Measurements from ENCODE around the gene LMO1. TPM values are rescaled to one million over a fixed set of nuclear protein-coding genes. Genes with fewer than 3 reads are reported as not detected.

Gene LMO1
- total RNA-seq, 8 experiments from 2014 or later: 1.1 to 11.7 (median 7.2) TPM; not detected in 2

DNA sequence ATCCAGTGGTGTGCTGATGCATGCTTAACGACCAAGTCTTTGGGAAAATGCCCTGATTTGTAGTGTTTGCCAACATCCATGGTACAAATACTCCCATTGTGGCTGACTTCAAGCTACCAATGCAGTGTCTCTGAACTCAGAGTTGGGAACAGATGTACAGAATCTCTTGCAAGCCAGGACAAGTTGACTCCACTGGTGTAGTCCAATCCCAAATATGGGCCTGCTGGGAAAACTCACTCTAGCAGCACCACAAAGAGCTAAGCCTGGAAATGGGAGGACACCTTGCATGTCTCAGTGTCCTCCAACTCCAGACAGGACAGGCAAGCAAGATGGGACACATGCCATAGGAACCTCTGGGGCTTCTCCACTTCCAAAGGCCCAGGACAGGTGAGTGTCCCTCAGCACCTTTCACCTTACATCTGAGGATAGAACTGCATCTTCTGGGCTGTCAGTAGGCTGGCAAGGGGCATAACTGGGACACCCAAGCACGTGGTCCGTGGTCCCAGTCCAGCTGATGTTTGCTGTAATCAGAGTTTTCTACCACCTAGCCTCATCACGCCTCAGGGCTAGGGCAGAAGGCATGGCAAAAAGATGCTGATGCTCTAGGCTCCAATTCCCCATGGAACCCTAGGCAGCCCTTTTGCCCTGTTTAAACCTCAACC is 6.5 kb downstream of the LMO1 start:
- H3K27ac ChIP-seq: peak overlapping the region in 1 of 2 donors; percentile 73
- ATAC-seq (replicated peaks in 6 of 8): no peak
- H3K4me3 ChIP-seq: no peak overlapping the region
- in situ Hi-C loops (cut with MboI; ENCODE audit: low pct_unique_long_range_greater_than_20kb in 2 of 9, low sequenced_read_pairs in 9 of 9, unreplicated experiment in 9 of 9): no loop called here
- 0 to 100% (median 69%) methylated on average over 1 to 3 of the region's 4 CpGs; no CpG with 5 or more reads in 5 of the 10 experiments for WGBS, 10 experiments
- peaks cover 16 to 36% of the 10 kb centered on the region in 2 donors for H3K4me1 ChIP-seq (replicated peaks in 1 of 2)

DNA sequence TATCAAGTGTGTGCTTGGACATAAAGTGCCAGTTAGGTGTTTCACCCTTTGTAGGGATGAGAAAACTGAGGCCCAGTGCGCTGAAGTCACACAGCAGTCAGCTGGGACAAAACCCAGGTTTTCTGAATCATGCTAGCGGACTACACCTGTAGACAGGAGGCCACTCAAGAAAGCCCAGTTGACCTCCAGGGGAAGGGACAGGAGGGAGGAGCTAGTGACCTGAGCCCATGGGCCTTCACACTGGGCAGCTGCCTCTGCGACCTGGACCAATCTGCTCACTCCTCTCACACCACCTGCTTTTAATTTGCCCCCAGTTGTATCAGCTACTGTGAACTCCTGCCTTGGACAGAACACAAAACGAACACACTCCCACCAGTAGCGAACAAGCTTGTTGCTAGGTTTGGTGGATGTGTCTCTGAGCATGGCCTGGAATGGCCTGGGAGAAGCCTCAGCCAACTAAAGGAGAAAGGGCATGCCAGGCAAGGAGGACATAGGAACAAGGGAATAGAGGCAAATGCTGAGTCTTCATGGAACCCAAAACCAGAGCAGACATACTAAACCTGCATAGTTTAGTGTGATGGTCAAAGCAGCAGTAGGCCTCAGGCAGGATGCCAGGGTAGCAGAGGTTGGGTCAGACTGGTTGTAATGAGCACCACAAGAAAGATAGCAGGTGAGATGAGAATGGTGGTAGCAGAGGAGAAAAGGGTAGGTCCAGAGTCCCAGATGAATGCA is 7.2 kb downstream of the LMO1 start:
- peaks cover 12 to 32% of the 10 kb centered on the region in 2 donors for H3K4me1 ChIP-seq (replicated peaks in 1 of 2)
- no peak for ATAC-seq (replicated peaks in 6 of 8)
- H3K27ac ChIP-seq: no peak overlapping the region
- in situ Hi-C loops (cut with MboI; ENCODE audit: low pct_unique_long_range_greater_than_20kb in 2 of 9, low sequenced_read_pairs in 9 of 9, unreplicated experiment in 9 of 9): no loop called here
- 43 to 100% (median 88%) methylated on average over 1 to 5 of the region's 5 CpGs; no CpG with 5 or more reads in 4 of the 10 experiments for WGBS, 10 experiments
- no peak overlapping the region for H3K4me3 ChIP-seq

DNA sequence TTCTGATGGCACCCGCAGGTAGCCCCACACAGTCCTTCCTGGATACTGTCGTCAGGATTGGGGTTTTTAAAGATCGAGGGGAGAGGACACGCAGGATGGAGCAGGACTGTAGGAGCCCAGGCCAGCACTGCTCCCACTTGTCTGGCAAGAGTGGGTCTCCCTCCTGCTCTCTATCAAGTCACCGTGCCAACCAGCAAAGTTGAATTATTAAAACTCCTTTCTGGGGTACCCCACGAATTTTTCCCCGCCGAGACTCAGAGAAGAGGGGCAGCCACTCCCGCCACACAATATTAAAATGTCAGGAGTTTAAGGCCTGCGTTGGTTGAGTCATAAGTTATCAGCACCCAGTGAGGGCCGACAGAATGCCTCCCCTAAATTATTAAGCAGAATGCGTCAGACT is 10.1 kb downstream of the LMO1 start:
- Histone ChIP-seq H3K4me1 (replicated peaks in 1 of 2) (peaks cover 2 to 15% of the 10 kb centered on the region in 2 donors), H3K27ac (no peak overlapping the region), H3K4me3 (no peak overlapping the region)
- no peak for ATAC-seq (replicated peaks in 6 of 8)
- in situ Hi-C loops (cut with MboI; ENCODE audit: low pct_unique_long_range_greater_than_20kb in 2 of 9, low sequenced_read_pairs in 9 of 9, unreplicated experiment in 9 of 9): no loop called here
- 43 to 97% (median 77%) methylated on average over 3 to 11 of the region's 12 CpGs; no CpG with 5 or more reads in 2 of the 10 experiments for WGBS, 10 experiments

DNA sequence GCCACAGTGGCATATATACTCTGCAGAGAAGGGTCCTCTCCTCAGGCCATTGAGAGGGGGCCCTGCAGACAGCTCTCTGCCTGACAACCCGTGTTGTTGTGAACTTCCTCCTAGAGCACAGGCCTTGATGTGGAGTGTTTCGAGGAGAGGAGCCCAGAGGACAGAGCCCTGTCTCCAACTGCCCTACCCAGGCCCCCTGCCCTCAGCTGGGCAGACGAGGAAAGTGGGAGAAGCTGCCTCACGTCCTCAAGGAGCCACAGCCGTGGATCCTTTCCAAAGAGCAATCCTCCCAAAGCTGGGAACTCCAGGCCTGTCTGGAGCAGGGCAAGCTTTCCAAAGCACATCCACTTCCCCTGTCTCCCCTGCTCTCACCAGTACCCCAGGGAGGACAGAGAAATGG is 10.7 kb downstream of the LMO1 start:
- no peak overlapping the region for H3K4me3 ChIP-seq
- ATAC-seq (replicated peaks in 6 of 8): no peak
- 80 to 86% methylated on average over 1 of the region's 5 CpGs; no CpG with 5 or more reads in 8 of the 10 experiments for WGBS, 10 experiments
- H3K27ac ChIP-seq: no peak overlapping the region
- in situ Hi-C loops (cut with MboI; ENCODE audit: low pct_unique_long_range_greater_than_20kb in 2 of 9, low sequenced_read_pairs in 9 of 9, unreplicated experiment in 9 of 9): no loop called here
- H3K4me1 ChIP-seq (replicated peaks in 1 of 2): peaks cover 0 to 9% of the 10 kb centered on the region in 2 donors

DNA sequence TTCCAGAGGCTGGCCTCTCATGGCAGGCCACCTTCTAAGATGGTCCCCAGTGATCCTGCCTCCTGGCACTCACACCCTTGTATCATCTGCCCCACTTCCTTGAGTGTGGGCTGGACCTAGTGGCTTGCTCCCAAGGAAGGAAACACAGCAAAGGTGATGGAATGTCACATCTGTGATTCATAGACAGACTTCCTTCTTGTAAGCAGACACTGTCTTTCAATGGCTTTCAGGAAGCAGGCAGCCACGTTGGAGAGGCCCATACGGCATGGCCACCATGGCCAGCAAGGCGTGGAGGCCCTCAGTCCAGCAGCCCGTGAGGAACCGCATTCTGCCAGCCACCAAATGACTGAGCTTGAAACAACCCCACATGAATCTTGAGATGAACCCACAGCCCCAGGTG is 11.3 kb downstream of the LMO1 start:
- H3K4me3 ChIP-seq: no peak overlapping the region
- 60 to 75% (median 62%) methylated on average over 2 to 5 of the region's 5 CpGs; no CpG with 5 or more reads in 7 of the 10 experiments for WGBS, 10 experiments
- H3K27ac ChIP-seq: no peak overlapping the region
- no peak for ATAC-seq (replicated peaks in 6 of 8)
- H3K4me1 ChIP-seq (replicated peaks in 1 of 2): peaks cover 0 to 7% of the 10 kb centered on the region in 2 donors
- in situ Hi-C loops (cut with MboI; ENCODE audit: low pct_unique_long_range_greater_than_20kb in 2 of 9, low sequenced_read_pairs in 9 of 9, unreplicated experiment in 9 of 9): no loop called here

DNA sequence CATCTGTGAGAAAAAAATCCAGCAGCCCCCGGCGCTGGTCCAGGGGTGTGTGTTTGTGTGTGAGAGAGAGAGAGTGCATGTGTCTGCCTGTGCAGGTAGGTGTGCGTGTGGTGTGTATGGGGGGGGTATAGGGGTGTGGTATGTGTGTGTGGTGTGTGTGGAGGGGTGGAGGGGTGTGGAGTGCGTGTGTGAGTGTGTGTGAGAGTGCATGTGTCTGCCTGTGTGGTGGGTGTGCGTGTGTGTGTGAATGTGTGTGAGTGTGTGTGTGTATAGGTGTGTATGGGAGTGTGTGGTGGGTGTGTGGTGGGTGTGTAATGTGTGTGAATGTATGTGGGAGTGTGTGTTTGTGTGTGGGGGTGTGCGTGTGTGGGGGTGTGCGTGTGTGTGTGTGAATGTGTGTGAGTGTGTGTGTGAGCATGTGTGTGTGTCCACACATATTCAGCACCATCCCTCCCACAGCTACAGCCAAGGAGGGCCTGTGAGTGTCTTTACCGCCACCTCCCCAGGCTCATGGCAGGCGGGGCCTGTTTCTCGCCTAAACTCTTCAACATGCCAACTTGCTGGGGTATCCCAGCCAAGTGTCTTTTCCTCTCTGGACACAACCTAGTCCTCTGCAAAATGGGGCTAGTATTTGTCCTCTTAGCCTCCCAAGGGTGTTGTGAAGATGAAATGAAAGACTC is 11.9 kb downstream of the LMO1 start:
- Histone ChIP-seq H3K4me1 (replicated peaks in 1 of 2) (peaks cover 0 to 7% of the 10 kb centered on the region in 2 donors), H3K27ac (no peak overlapping the region), H3K4me3 (no peak overlapping the region)
- in situ Hi-C loops (cut with MboI; ENCODE audit: low pct_unique_long_range_greater_than_20kb in 2 of 9, low sequenced_read_pairs in 9 of 9, unreplicated experiment in 9 of 9): no loop called here
- WGBS, 10 experiments: 40 to 100% (median 95%) methylated on average over 1 to 3 of the region's 10 CpGs; no CpG with 5 or more reads in 4 of the 10 experiments
- no peak for ATAC-seq (replicated peaks in 6 of 8)

DNA sequence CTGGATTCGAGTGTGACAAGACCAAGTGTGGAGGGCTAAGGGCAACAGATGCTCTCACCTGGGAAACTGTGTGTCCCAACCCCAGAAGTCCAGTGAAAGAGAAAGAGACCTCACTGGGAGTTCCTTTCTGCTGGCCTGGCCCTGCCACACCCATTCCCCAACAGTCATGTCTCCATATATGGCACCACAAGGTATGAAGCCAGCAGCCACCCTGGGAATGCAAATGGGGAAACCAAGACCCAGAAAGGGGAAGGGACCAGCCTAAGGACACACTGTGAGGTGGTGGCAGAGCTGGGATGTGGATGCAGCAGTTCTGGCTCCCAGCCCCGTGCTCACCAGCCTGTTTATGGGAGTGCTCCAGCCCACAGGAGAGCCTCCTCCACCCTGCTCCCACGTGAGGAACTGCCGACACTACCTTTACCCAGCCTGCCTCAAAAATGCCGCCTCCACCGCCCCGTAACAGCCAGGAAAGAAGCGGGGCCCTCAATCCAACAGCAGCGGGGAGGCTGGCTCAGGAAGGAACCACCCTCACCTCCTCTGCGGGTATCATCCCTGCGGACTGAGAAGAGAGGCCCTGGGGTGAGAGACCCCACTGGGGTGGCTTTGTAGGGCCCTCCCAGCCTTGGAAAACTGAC is 12.6 kb downstream of the LMO1 start:
- H3K4me1 ChIP-seq (replicated peaks in 1 of 2): peaks cover 0 to 7% of the 10 kb centered on the region in 2 donors
- no peak overlapping the region for H3K27ac ChIP-seq
- in situ Hi-C loops (cut with MboI; ENCODE audit: low pct_unique_long_range_greater_than_20kb in 2 of 9, low sequenced_read_pairs in 9 of 9, unreplicated experiment in 9 of 9): no loop called here
- 33 to 93% (median 83%) methylated on average over 1 to 5 of the region's 11 CpGs; no CpG with 5 or more reads in 3 of the 10 experiments for WGBS, 10 experiments
- peak in 2 of 8 experiments; percentile 41 to 49 for ATAC-seq (replicated peaks in 6 of 8)
- H3K4me3 ChIP-seq: no peak overlapping the region

DNA sequence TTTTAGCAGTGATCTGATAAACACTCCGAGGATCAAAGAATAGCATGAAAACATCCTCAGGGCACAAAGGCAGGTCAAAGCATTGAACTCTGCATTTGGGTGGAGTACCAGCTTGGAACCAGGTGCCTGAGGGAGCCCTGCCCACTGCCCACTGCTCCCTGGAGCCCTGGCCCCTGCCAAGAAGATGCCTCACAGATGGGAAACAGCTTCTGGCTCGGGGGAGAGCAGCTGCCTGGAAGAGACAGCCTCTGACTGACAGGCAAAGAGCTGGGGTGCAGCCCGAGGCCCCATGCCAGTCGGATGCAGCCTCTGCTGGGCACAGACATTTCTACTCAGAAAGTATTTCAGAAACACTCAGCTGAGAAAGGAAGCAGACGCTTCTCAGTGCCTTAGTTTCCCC is 13.2 kb downstream of the LMO1 start:
- ATAC-seq (replicated peaks in 6 of 8): peak in 3 of 8 experiments; percentile 50 to 86 (median 61)
- Histone ChIP-seq H3K27ac (no peak overlapping the region), H3K4me3 (no peak overlapping the region), H3K4me1 (replicated peaks in 1 of 2) (peaks cover 0 to 7% of the 10 kb centered on the region in 2 donors)
- WGBS, 10 experiments: 0 to 53% (median 0%) methylated on average over 1 to 5 of the region's 5 CpGs; no CpG with 5 or more reads in 2 of the 10 experiments
- in situ Hi-C loops (cut with MboI; ENCODE audit: low pct_unique_long_range_greater_than_20kb in 2 of 9, low sequenced_read_pairs in 9 of 9, unreplicated experiment in 9 of 9): no loop called here

DNA sequence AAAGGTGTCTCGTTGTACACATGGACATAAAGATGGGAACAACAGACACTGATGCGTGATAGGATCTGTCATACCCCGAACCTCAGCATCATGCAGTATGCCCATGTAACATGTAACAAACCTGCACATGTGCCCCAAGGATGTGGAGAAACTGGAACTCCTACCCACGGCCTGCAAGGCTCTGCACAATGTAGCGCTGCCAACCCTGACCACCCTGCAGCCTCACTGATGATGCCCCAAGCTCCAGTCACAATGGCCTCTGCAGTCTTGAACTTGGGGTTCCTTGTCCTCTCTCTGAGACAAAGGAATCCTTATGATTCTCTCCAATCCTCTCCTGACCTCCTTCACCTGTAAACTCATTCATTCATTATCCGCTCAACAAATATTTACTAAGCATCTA is 14.2 kb downstream of the LMO1 start:
- H3K27ac ChIP-seq: no peak overlapping the region
- no peak for ATAC-seq (replicated peaks in 6 of 8)
- 57 to 100% (median 92%) methylated on average over 1 to 4 of the region's 6 CpGs for WGBS, 10 experiments
- peaks cover 0 to 9% of the 10 kb centered on the region in 2 donors for H3K4me1 ChIP-seq (replicated peaks in 1 of 2)
- in situ Hi-C loops (cut with MboI; ENCODE audit: low pct_unique_long_range_greater_than_20kb in 2 of 9, low sequenced_read_pairs in 9 of 9, unreplicated experiment in 9 of 9): loop anchor here in 5 of 9 experiments (25.0 kb wide), 1 partner anchor 313 kb away; no protein-coding TSS in a partner anchor
- H3K4me3 ChIP-seq: no peak overlapping the region

DNA sequence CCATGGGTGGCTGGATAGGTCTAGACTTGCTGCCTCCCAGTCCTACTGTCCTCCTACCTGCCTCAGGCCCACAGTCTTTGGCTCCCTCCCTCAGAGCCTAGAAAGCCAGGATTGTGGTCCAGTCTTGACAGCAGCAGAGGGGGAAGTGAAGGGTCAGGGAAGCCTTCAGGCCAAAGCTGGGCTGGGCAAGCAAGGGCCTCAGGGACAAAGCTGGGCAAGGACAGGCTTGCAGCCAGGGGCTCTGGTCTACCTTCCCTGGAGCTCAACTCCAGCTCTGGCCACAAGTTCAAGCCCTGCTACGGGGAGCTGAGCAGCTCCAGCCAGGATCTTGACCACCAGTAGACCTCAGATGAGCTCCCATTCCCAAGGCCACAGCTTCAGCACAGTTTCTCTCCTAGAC is 14.9 kb downstream of the LMO1 start:
- peak in 2 of 8 experiments; percentile 9 to 11 for ATAC-seq (replicated peaks in 6 of 8)
- H3K4me1 ChIP-seq (replicated peaks in 1 of 2): peaks cover 2 to 11% of the 10 kb centered on the region in 2 donors
- in situ Hi-C loops (cut with MboI; ENCODE audit: low pct_unique_long_range_greater_than_20kb in 2 of 9, low sequenced_read_pairs in 9 of 9, unreplicated experiment in 9 of 9): loop anchor here in 5 of 9 experiments (25.0 kb wide), 1 partner anchor 314 kb away; no protein-coding TSS in a partner anchor
- H3K27ac ChIP-seq: no peak overlapping the region
- WGBS, 10 experiments: 60% methylated on average over 1 of the region's 1 CpG; no CpG with 5 or more reads in 9 of the 10 experiments
- H3K4me3 ChIP-seq: no peak overlapping the region

DNA sequence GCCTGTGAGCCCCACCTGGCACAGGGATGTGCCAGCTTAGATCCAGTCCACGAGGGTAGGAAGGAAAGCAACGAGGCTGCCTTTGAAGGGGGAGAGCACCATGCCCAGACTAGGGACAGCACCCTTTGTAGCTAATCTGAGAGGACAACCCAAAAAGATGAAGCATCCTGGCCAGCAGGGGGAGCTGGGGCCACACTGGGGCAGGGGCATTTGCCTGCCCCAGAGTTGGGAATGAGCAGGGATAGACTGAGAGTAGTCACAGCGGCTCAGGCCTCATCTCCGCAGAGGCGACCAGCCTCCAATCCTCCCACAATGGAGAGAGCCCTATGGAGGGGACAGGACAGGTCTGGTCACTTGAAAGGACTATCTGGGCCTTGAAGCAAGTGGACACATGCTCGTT is 16.4 kb downstream of the LMO1 start:
- Histone ChIP-seq H3K4me1 (replicated peaks in 1 of 2) (peaks cover 17 to 24% of the 10 kb centered on the region in 2 donors), H3K27ac (no peak overlapping the region), H3K4me3 (no peak overlapping the region)
- 0 to 80% methylated on average over 1 to 6 of the region's 6 CpGs; no CpG with 5 or more reads in 8 of the 10 experiments for WGBS, 10 experiments
- peak in 1 of 8 experiments; percentile 39 for ATAC-seq (replicated peaks in 6 of 8)
- in situ Hi-C loops (cut with MboI; ENCODE audit: low pct_unique_long_range_greater_than_20kb in 2 of 9, low sequenced_read_pairs in 9 of 9, unreplicated experiment in 9 of 9): loop anchor here in 5 of 9 experiments (25.0 kb wide), 1 partner anchor 315 kb away; no protein-coding TSS in a partner anchor

DNA sequence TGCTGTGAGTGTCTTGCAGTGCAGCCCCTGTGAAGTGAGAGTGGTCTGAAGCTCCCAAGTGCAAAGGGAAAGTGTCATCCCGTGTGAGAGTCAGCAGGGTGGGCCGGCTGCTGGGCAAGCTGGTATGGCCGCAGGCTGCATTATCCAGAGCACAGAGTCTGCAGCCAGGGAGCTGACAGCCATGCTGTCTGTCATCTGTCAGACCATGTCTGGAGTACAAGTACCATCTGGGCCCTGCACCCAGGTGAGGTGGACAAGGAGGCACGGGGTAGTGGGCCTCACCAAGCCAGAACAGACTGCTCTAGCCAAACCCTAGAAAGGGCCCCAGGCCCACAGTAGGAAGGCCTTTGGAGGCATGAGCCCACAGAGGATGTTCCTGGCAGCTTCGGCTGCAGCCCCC is 20.2 kb downstream of the LMO1 start:
- Histone ChIP-seq H3K4me3 (no peak overlapping the region), H3K4me1 (replicated peaks in 1 of 2) (peaks cover 22 to 29% of the 10 kb centered on the region in 2 donors), H3K27ac (no peak overlapping the region)
- in situ Hi-C loops (cut with MboI; ENCODE audit: low pct_unique_long_range_greater_than_20kb in 2 of 9, low sequenced_read_pairs in 9 of 9, unreplicated experiment in 9 of 9): loop anchor here in 5 of 9 experiments (25.0 kb wide), 1 partner anchor 319 kb away; no protein-coding TSS in a partner anchor
- WGBS, 10 experiments: 70 to 100% (median 79%) methylated on average over 1 to 4 of the region's 5 CpGs; no CpG with 5 or more reads in 7 of the 10 experiments
- ATAC-seq (replicated peaks in 6 of 8): peak in 2 of 8 experiments; percentile 5 to 21

Measured in motor neuron (in vitro differentiated cells).